Neural crest cell (in vitro differentiated cells): Measurements from ENCODE around the gene PPARA. TPM values are rescaled to one million over a fixed set of nuclear protein-coding genes. Genes with fewer than 3 reads are reported as not detected.
A peak's percentile ranks its signal among the peaks of the same experiment; 100 is the strongest.

Source experiments
- DNase-seq: peaks from one replicate; pipeline ENCODE4 v3.0.0; 2021; ENCODE audit warnings: low read depth, mixed read lengths, low spot score
- H3K27ac Mint-ChIP-seq: one replicate; pipeline ENCODE4 v1.8.0; 2021; ENCODE audit warnings: mild to moderate bottlenecking, mixed read lengths; ENCODE audit not compliant: unreplicated experiment
- H3K27me3 Mint-ChIP-seq: 2 replicates; pipeline ENCODE4 v1.8.0; 2021; ENCODE audit warnings: low read depth, mild to moderate bottlenecking, mixed read lengths
- H3K36me3 Mint-ChIP-seq: 2 replicates; pipeline ENCODE4 v1.8.0; 2021; ENCODE audit warnings: low read depth, mild to moderate bottlenecking, mixed read lengths
- H3K4me1 Mint-ChIP-seq: 2 replicates; pipeline ENCODE4 v1.8.0; 2021; ENCODE audit warnings: mixed read lengths
- H3K4me3 Mint-ChIP-seq: one replicate; pipeline ENCODE4 v1.8.0; 2021; ENCODE audit warnings: mild to moderate bottlenecking, mixed read lengths
- H3K9me3 Mint-ChIP-seq: 2 replicates; pipeline ENCODE4 v1.8.0; 2021; ENCODE audit warnings: mixed read lengths
- CTCF ChIP-seq: fragments of 200-600 bp; sonication (generic); conservative IDR thresholded peaks from 2 replicates; pipeline ENCODE4 v1.5.0; 2021; ENCODE audit warnings: antibody characterized with exemption, mild to moderate bottlenecking
- total RNA-seq: library from RNA; stranded (reverse); gene quantifications from 2 replicates; pipeline ENCODE4 v1.2.1, GENCODE V29; 2021

The PPARA gene
- total RNA-seq, 1 donor from 2014 or later = 15.6 TPM

GRCh38 chr22:46120420-46120737 lies 29.9 kb upstream of the PPARA start:
- H3K4me1 Mint-ChIP-seq = no peaks in the 10 kb centered on the region
- no peaks in the 10 kb centered on the region for H3K9me3 Mint-ChIP-seq
- H3K4me3 Mint-ChIP-seq = no peak overlapping the region
- no peak for TF ChIP-seq CTCF
- no peaks in the 10 kb centered on the region for H3K27me3 Mint-ChIP-seq
- DNase-seq = no peak
- H3K27ac Mint-ChIP-seq = no peak overlapping the region
- H3K36me3 Mint-ChIP-seq = no peaks in the 10 kb centered on the region

- no peak for TF ChIP-seq CTCF
- Mint-ChIP-seq H3K27ac (no peak overlapping the region), H3K9me3 (no peaks in the 10 kb centered on the region), H3K4me1 (no peaks in the 10 kb centered on the region), H3K27me3 (no peaks in the 10 kb centered on the region), H3K36me3 (no peaks in the 10 kb centered on the region), H3K4me3 (no peak overlapping the region)
- no peak for DNase-seq
These were observed 29.2 kb upstream of the PPARA start for GRCh38 chr22:46121079-46121478.

GRCh38 chr22:46121523-46122287 lies 28.6 kb upstream of the PPARA start:
- TF ChIP-seq CTCF = no peak
- Mint-ChIP-seq H3K27ac (no peak overlapping the region), H3K9me3 (no peaks in the 10 kb centered on the region)

GRCh38 chr22:46122511-46122971 lies 27.8 kb upstream of the PPARA start:
- no peaks in the 10 kb centered on the region for H3K4me1 Mint-ChIP-seq
- peak; percentile 84 for DNase-seq
- no peaks in the 10 kb centered on the region for H3K27me3 Mint-ChIP-seq
- H3K9me3 Mint-ChIP-seq = no peaks in the 10 kb centered on the region
- peak; percentile 97 for TF ChIP-seq CTCF
- no peaks in the 10 kb centered on the region for H3K36me3 Mint-ChIP-seq
- H3K4me3 Mint-ChIP-seq = no peak overlapping the region
- no peak overlapping the region for H3K27ac Mint-ChIP-seq

More at GRCh38 chr22:46121523-46122287, 28.6 kb upstream of the PPARA start:
- H3K36me3 Mint-ChIP-seq = no peaks in the 10 kb centered on the region
- no peak for DNase-seq
- H3K27me3 Mint-ChIP-seq = no peaks in the 10 kb centered on the region
- no peak overlapping the region for H3K4me3 Mint-ChIP-seq
- H3K4me1 Mint-ChIP-seq = no peaks in the 10 kb centered on the region

- no peak overlapping the region for H3K4me3 Mint-ChIP-seq
- TF ChIP-seq CTCF = no peak
- no peaks in the 10 kb centered on the region for H3K4me1 Mint-ChIP-seq
- H3K36me3 Mint-ChIP-seq = no peaks in the 10 kb centered on the region
- H3K27me3 Mint-ChIP-seq = no peaks in the 10 kb centered on the region
- no peaks in the 10 kb centered on the region for H3K9me3 Mint-ChIP-seq
- DNase-seq = no peak
- no peak overlapping the region for H3K27ac Mint-ChIP-seq
These were observed 27.2 kb upstream of the PPARA start for GRCh38 chr22:46122980-46123693.
